K562 (cell line): ENCODE results near the gene GABPB2. TPM values are rescaled to one million over a fixed set of nuclear protein-coding genes. Genes with fewer than 3 reads are reported as not detected.
A peak's percentile ranks its signal among the peaks of the same experiment; 100 is the strongest.

Source experiments
- CREM ChIP-seq: IDR thresholded peaks from 2 replicates; pipeline ENCODE4 v1.6.1; 2014; ENCODE audit warnings: antibody characterized with exemption, low read depth
- CTBP1 ChIP-seq: fragments of 450-650 bp; IDR thresholded peaks from 2 replicates; pipeline ENCODE4 v1.6.1; 2016; ENCODE audit warnings: borderline replicate concordance
- CTCF ChIP-seq, 3 experiments: IDR thresholded peaks in 2 of 3; conservative IDR thresholded peaks in 1 of 3; 2 replicates each; pipeline ENCODE4 v1.5.1; 2011 to 2012; ENCODE audit warnings: low read length in 3 of 3, mild to moderate bottlenecking in 3 of 3, control low read depth in 2 of 3, improper control_type of control experiment in 1 of 3, inconsistent platforms in 1 of 3, low read depth in 1 of 3, mixed read lengths in 1 of 3, moderate library complexity in 1 of 3; ENCODE audit not compliant: insufficient read depth in 2 of 3
- DACH1 ChIP-seq: fragments of 450-650 bp; IDR thresholded peaks from 2 replicates; pipeline ENCODE4 v1.6.1; 2018; ENCODE audit not compliant: partially characterized antibody
- HCFC1 ChIP-seq: IDR thresholded peaks from 2 replicates; pipeline ENCODE4 v1.6.1; 2012; ENCODE audit warnings: low read depth, low read length, improper control_type of control experiment
- MAFG ChIP-seq: fragments of 450-650 bp; conservative IDR thresholded peaks from 2 replicates; pipeline ENCODE4 v1.6.1; 2016; ENCODE audit warnings: missing genetic modification characterization, missing compliant biosample characterization
- PTRF ChIP-seq: fragments of 450-650 bp; IDR thresholded peaks from 2 replicates; pipeline ENCODE4 v1.6.1; 2016; ENCODE audit warnings: mild to moderate bottlenecking, missing genetic modification characterization, missing compliant biosample characterization
- PURB ChIP-seq: sonication (generic); formaldehyde crosslinking; IDR thresholded peaks from 2 replicates; pipeline ENCODE4 v1.9.0; 2021; ENCODE audit warnings: low read depth, mild to moderate bottlenecking, missing genetic modification reagents
- RB1 ChIP-seq: fragments of 450-650 bp; IDR thresholded peaks from 2 replicates; pipeline ENCODE4 v1.6.1; 2017; ENCODE audit warnings: low read depth, mild to moderate bottlenecking
- REST ChIP-seq, 2 experiments: fragments of 450-650 bp; formaldehyde crosslinking in 1 of 2; IDR thresholded peaks; 2 replicates each; pipeline versions ENCODE4 v1.4.0 to v1.6.1; 2014 to 2020; ENCODE audit warnings: mild to moderate bottlenecking in 2 of 2, borderline replicate concordance in 1 of 2, low read depth in 1 of 2
- SMAD4 ChIP-seq: fragments of 250-450 bp; sonication (Bioruptor Pico); conservative IDR thresholded peaks from 2 replicates; pipeline ENCODE4 v1.8.0; 2021; ENCODE audit warnings: inconsistent platforms, mild to moderate bottlenecking, moderate library complexity
- SREBF1 ChIP-seq: fragments of 150-350 bp; IDR thresholded peaks from 2 replicates; pipeline ENCODE4 v1.6.1; 2014; ENCODE audit warnings: antibody characterized with exemption, low read depth, low read length, borderline replicate concordance
- TFAP4 ChIP-seq: sonication (generic); formaldehyde crosslinking; IDR thresholded peaks from 2 replicates; pipeline ENCODE4 v1.8.0; 2022; ENCODE audit warnings: missing genetic modification reagents, mild to moderate bottlenecking, moderate library complexity, borderline replicate concordance
- ZNF512 ChIP-seq: IDR thresholded peaks from 2 replicates; pipeline ENCODE4 v1.6.1; 2016; ENCODE audit warnings: missing genetic modification characterization, missing compliant biosample characterization
- ZNF586 ChIP-seq: fragments of 450-650 bp; formaldehyde crosslinking; conservative IDR thresholded peaks from 2 replicates; pipeline ENCODE4 v1.4.0; 2020; ENCODE audit warnings: mild to moderate bottlenecking, moderate library complexity
- polyA plus RNA-seq, 8 experiments: library from polyadenylated mRNA; depleted of rRNA in 4 of 8; stranded (reverse) in 5 of 8; unstranded in 3 of 8; fragments of >200 nt; fragmentation: Nextera tagmentation in 2 of 8; fragmentation: Illumina TruSeq in 1 of 8; extraction: Ambion mirVana in 2 of 8; extraction: Trizol in 1 of 8; gene quantifications; 2 replicates each; pipeline versions ENCODE4 v1.2.1 to v1.2.3, GENCODE V29; 2011 to 2014; ENCODE audit warnings: inconsistent platforms in 1 of 8, missing spikeins in 1 of 8
- total RNA-seq, 7 experiments: library from RNA; depleted of rRNA in 6 of 7; stranded (reverse); fragments of >200 nt in 6 of 7; fragmentation: Illumina TruSeq in 2 of 7; extraction: Trizol in 2 of 7; gene quantifications; 2 replicates each; pipeline versions ENCODE4 v1.2.1 to v1.2.3, GENCODE V29; 2011 to 2021; ENCODE audit warnings: low replicate concordance in 1 of 7

GABPB2 gene
- total and polyA plus RNA-seq, 9 of the 15 experiments (the other 6 are each of a cell fraction or from before 2014, with no cell fraction given): 2.2 to 13.3 (median 6.1) TPM

GRCh38 chr1:151024540-151025146 is 45.9 kb upstream of the GABPB2 start (continued):
- TF ChIP-seq REST (IDR thresholded peaks at IDR 0.05; ENCODE audit: borderline replicate concordance) (peak; percentile 81), REST (CRISPR knock-in tag; IDR thresholded peaks at IDR 0.05; ENCODE audit: low read depth) (no peak), RB1 (0 out of 2 replicates have a peak, but pooled peaks have one; percentile 18), CTCF (IDR thresholded peaks at IDR 0.05 in 2 of 3, conservative IDR thresholded peaks at IDR 0.05 in 1 of 3; ENCODE audit: insufficient read depth in 2 of 3, low read depth in 1 of 3, low read length in 3 of 3) (peak; percentile 90 to 92 (median 92)), ZNF586 (CRISPR knock-in tag) (no peak), TFAP4 (CRISPR knock-in tag) (peak; percentile 36; the same call in 1 of the 2 replicates), CREM (peak; percentile 46; the same call in 1 of the 2 replicates), CTBP1 (peak; percentile 63; the same call in 1 of the 2 replicates), PURB (no peak), SREBF1 (no peak), PTRF (tag) (no peak), HCFC1 (peak; percentile 24; the same call in 1 of the 2 replicates), ZNF512 (tag) (no peak), MAFG (tag) (no peak), DACH1 (no peak), SMAD4 (CRISPR knock-in tag) (0 out of 2 replicates have a peak, but pooled peaks have one; percentile 18)
